ENCODE measurements around the gene SHISAL2B.

GRCh38 chr5:64682608-64683007 is 7.7 kb upstream of the SHISAL2B start:
- TF ChIP-seq POLR2A (IDR thresholded peaks at IDR 0.05) (no peak), CTCF (IDR thresholded peaks at IDR 0.05) (no peak)

All from suprapubic skin (tissue), 3 donors.